ENCODE results near the gene NUDT4B. TPM values are rescaled to one million over a fixed set of nuclear protein-coding genes. Genes with fewer than 3 reads are reported as not detected.
"Not testable (repeated sequence)": the region's sequence is repeated elsewhere in the genome, so short reads cannot be mapped to it uniquely, and the experiment has no call there.

NUDT4B gene
- total RNA-seq, 1 experiment from 2014 or later: not detected

DNA sequence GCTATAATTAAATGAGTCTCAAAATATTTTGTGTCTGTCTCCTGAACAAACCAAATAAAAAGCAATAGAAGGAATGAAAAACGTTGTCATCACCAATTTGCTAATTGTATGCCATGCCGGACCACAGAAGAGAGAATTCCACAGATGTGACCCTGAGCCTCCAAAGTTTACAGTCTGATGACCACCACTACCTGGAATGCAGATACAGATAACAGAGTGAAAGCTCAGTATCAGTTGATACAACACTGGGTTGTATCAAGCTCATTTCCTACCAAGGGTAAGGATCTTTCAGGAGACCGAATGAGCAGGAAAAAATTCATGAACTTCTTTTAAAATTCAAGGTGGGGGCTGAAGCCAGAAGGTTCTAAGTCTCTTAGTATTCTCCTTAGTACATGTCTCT is 25.1 kb upstream of the NUDT4B start:
- not testable (repeated sequence) for DNase-seq; H3K27me3 Mint-ChIP-seq (ENCODE audit: low read depth); H2BK20ac ChIP-seq (ENCODE audit: low read depth, low read length, poor library complexity, severe bottlenecking); H4K5ac ChIP-seq (ENCODE audit: insufficient read length, low read depth, low read length); H2BK12ac ChIP-seq (ENCODE audit: insufficient read length, low read depth, low read length); H3K27me3 ChIP-seq (ENCODE audit: insufficient read depth, low read length); H3K23ac ChIP-seq (ENCODE audit: insufficient read length, low read depth, low read length); H4K8ac ChIP-seq (replicated peaks; ENCODE audit: insufficient read length, low read depth, low read length); H2BK15ac ChIP-seq (ENCODE audit: low read depth, low read length); H3K23me2 ChIP-seq (ENCODE audit: insufficient read length, low read depth, low read length, poor library complexity, severe bottlenecking); H3K4me2 ChIP-seq (ENCODE audit: insufficient read depth, insufficient read length, low read length); H3K9ac ChIP-seq (ENCODE audit: extremely low read depth, insufficient read length, low read length); H4K91ac ChIP-seq (ENCODE audit: insufficient read length, low read depth, low read length); H3K14ac ChIP-seq (ENCODE audit: insufficient read depth, low read length); H3K36me3 Mint-ChIP-seq (ENCODE audit: insufficient read depth in 1 of 3, low read depth in 3 of 3); H3K56ac ChIP-seq (ENCODE audit: insufficient read length, low read depth, low read length); H2BK5ac ChIP-seq (ENCODE audit: insufficient read length, low read length); H3K79me2 ChIP-seq (ENCODE audit: insufficient read depth, low read length); H3K79me1 ChIP-seq (ENCODE audit: insufficient read depth, low read depth, low read length, poor library complexity, severe bottlenecking); H4K20me1 ChIP-seq (ENCODE audit: control insufficient read depth, insufficient read depth, insufficient read length); H3K4ac ChIP-seq (ENCODE audit: low read depth, low read length); H3K27ac ChIP-seq (ENCODE audit: insufficient read length, low read depth, low read length); H3K4me1 Mint-ChIP-seq; H2AK5ac ChIP-seq (ENCODE audit: insufficient read length, low read length); H3K9me3 ChIP-seq (ENCODE audit: control insufficient read depth, low read depth, low read length); H3K18ac ChIP-seq (ENCODE audit: insufficient read length, low read depth, low read length); H2BK120ac ChIP-seq (ENCODE audit: low read depth, low read length, poor library complexity, severe bottlenecking); H3K9me3 Mint-ChIP-seq; H3K4me3 Mint-ChIP-seq; H3T11ph ChIP-seq (ENCODE audit: low read length); H3K27ac Mint-ChIP-seq; H3K4me1 ChIP-seq (ENCODE audit: insufficient read depth, low read length); H2AFZ ChIP-seq (ENCODE audit: low read length)
- WGBS (ENCODE audit: extremely low coverage, insufficient read length, low lambda C conversion rate): no CpG with 5 or more reads among the region's 3 CpGs

DNA sequence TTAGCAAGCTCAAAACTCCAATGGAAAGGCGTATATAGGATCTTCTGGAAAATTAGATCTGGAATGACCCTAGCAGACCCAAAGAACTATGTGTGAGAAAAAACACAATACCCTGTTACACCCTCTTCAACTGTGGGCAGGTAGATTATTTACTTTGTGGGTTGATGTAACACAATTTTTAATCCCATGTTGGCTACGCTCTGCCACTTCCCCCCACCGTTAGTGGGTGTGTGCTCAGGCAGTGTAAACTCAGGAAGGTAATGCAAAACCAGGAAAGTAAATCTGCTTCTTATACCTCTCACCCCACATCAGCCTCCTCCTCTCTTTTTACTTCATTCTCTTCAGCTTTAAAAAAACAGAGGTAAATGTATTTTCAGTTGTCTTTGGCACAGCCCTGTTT is 23.7 kb upstream of the NUDT4B start:
- not testable (repeated sequence) for H2AK5ac ChIP-seq (ENCODE audit: insufficient read length, low read length); H3K27me3 Mint-ChIP-seq (ENCODE audit: low read depth); H4K20me1 ChIP-seq (ENCODE audit: control insufficient read depth, insufficient read depth, insufficient read length); H2BK15ac ChIP-seq (ENCODE audit: low read depth, low read length); H4K5ac ChIP-seq (ENCODE audit: insufficient read length, low read depth, low read length); H3K4me1 ChIP-seq (ENCODE audit: insufficient read depth, low read length); H2AFZ ChIP-seq (ENCODE audit: low read length); H3K9ac ChIP-seq (ENCODE audit: extremely low read depth, insufficient read length, low read length); H2BK120ac ChIP-seq (ENCODE audit: low read depth, low read length, poor library complexity, severe bottlenecking); H3T11ph ChIP-seq (ENCODE audit: low read length); H3K79me1 ChIP-seq (ENCODE audit: insufficient read depth, low read depth, low read length, poor library complexity, severe bottlenecking); H3K4ac ChIP-seq (ENCODE audit: low read depth, low read length); H3K27ac ChIP-seq (ENCODE audit: insufficient read length, low read depth, low read length); DNase-seq; H3K27me3 ChIP-seq (ENCODE audit: insufficient read depth, low read length); H2BK5ac ChIP-seq (ENCODE audit: insufficient read length, low read length); H3K9me3 ChIP-seq (ENCODE audit: control insufficient read depth, low read depth, low read length); H3K27ac Mint-ChIP-seq; H3K14ac ChIP-seq (ENCODE audit: insufficient read depth, low read length); H3K56ac ChIP-seq (ENCODE audit: insufficient read length, low read depth, low read length); H2BK20ac ChIP-seq (ENCODE audit: low read depth, low read length, poor library complexity, severe bottlenecking); H3K4me2 ChIP-seq (ENCODE audit: insufficient read depth, insufficient read length, low read length); H3K4me1 Mint-ChIP-seq; H3K9me3 Mint-ChIP-seq; H3K4me3 Mint-ChIP-seq; H3K79me2 ChIP-seq (ENCODE audit: insufficient read depth, low read length); H4K91ac ChIP-seq (ENCODE audit: insufficient read length, low read depth, low read length); H4K8ac ChIP-seq (replicated peaks; ENCODE audit: insufficient read length, low read depth, low read length); H3K36me3 Mint-ChIP-seq (ENCODE audit: insufficient read depth in 1 of 3, low read depth in 3 of 3); H3K18ac ChIP-seq (ENCODE audit: insufficient read length, low read depth, low read length); H2BK12ac ChIP-seq (ENCODE audit: insufficient read length, low read depth, low read length); H3K23me2 ChIP-seq (ENCODE audit: insufficient read length, low read depth, low read length, poor library complexity, severe bottlenecking); H3K23ac ChIP-seq (ENCODE audit: insufficient read length, low read depth, low read length)
- no CpG with 5 or more reads among the region's 3 CpGs for WGBS (ENCODE audit: extremely low coverage, insufficient read length, low lambda C conversion rate)
